Measurements from ENCODE around the gene GRID1.

DNA sequence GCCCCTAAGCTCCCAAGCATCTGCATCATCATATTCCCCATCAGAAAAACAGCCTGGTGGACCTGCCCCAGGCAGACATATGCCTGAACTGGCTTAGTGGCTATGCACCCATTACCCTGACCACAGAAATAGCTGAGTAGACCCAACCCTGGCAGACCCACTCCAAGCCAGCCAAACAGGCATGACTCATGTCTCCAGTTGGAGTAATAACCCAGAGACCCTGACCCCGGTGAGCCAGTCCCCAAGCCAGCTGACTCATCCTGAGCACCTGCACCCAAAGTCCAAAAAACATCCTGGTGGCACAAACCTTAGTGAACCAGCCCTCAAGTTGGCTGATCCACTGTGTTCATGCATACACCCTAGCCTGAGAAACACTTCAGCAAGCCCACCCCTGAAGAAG, 555.9 kb downstream of the GRID1 start:
- TF ChIP-seq, protein P1, sequence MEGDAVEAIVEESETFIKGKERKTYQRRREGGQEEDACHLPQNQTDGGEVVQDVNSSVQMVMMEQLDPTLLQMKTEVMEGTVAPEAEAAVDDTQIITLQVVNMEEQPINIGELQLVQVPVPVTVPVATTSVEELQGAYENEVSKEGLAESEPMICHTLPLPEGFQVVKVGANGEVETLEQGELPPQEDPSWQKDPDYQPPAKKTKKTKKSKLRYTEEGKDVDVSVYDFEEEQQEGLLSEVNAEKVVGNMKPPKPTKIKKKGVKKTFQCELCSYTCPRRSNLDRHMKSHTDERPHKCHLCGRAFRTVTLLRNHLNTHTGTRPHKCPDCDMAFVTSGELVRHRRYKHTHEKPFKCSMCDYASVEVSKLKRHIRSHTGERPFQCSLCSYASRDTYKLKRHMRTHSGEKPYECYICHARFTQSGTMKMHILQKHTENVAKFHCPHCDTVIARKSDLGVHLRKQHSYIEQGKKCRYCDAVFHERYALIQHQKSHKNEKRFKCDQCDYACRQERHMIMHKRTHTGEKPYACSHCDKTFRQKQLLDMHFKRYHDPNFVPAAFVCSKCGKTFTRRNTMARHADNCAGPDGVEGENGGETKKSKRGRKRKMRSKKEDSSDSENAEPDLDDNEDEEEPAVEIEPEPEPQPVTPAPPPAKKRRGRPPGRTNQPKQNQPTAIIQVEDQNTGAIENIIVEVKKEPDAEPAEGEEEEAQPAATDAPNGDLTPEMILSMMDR (IDR thresholded peaks at IDR 0.05) = no peak
- TF ChIP-seq POLR2AphosphoS5 (IDR thresholded peaks at IDR 0.05; ENCODE audit: insufficient read depth in 1 of 2, low read depth in 1 of 2) = no peak
